SIG-M5 treated with dmso at 0.1 percent for 504 hours (cell line): ENCODE data around the gene ZFC3H1.

Source experiments
- DNase-seq: peaks from one replicate; lab custom pipeline; 2025; ENCODE audit not compliant: unreplicated experiment; lab: John Stamatoyannopoulos, UW

The ZFC3H1 gene

DNA sequence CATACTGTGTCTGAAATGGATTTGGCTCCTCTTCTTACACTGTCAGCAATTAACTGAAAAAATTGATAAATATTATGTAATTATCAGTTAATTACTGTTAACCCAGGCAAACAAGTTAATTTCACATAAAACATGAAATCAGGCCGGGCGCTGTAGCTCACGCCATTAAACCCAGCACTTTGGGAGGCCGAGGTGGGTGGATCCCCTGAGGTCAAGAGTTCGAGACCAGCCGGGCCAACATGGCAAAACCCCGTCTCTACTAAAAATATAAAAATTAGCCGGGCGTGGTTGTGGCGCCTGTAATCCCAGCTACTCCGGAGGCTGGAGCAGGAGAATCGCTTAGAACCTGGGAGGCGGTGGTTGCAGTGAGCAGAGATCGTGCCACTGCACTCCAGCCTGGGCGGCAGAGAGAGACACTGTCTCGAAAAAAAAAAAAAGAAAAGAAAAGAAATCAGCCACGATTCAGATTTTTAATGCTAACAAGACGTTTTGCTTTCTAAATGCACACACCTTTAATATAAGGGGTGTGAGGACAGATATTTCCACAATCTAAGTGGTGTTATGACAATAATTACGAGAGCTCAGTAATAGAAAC is 21.8 kb upstream of the ZFC3H1 start:
- DNase-seq = no peak

DNA sequence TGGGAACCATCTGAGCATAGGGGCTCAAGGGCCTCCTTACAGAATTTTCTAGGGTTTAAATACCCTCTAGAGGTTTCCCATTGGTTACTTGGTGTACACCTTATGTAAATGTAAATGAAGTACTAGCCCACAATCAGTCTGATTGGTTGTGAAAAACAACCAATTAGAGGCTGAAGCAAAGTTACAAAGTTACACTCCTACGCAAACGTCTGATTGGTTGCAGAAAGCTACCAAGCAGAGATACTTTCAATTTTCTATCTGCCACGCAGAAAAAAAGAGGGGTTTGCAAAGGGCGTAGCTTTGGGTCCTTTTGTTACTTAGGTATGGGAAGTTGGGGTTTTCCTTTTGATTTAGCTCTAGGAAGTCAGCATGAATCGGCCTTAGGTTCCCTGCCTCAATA is 20.4 kb upstream of the ZFC3H1 start:
- no peak for DNase-seq

GRCh38 chr12:71683633-71684032 is 20.0 kb upstream of the ZFC3H1 start:
- no peak for DNase-seq

DNA sequence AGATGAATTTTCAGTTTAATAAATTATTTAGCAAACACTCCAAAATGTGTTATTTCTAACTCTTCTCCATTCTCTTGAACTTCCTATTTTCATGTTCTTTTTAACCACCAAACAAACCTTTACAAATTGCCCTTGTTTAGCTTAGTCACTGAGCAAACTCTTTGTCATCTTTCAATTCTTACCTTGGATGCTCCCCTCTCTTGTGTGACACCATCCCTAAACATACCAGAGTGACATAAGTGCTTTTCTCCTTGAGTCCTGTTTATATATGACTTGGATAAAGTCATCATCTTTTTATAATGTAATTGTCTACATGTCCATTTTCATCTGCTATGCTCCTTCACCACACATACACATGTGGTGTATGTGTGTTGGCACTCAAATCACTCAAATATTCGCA is 18.8 kb upstream of the ZFC3H1 start:
- DNase-seq = no peak

- DNase-seq = no peak
Observed at GRCh38 chr12:71671816-71672215, 8.2 kb upstream of the ZFC3H1 start.

GRCh38 chr12:71671311-71671710 is 7.7 kb upstream of the ZFC3H1 start:
- no peak for DNase-seq

DNA sequence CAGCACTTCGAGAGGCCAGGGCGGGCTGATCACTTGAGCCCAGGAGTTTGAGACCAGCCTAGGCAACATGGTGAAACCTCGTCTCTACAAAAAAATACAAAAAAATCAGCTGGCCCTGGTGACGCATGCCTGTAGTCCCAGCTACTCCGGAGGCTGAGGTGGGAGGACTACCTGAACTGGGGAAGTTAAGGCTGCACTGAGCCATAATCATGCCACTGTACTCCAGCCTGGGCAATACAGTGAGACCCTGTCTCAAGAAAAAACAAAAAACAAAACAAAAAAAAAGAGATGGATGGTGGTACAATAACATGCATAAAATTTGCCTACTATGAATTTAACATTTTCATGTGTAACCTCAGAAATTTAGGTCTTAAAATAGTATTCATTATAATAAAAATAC is 2.6 kb upstream of the ZFC3H1 start:
- no peak for DNase-seq

DNA sequence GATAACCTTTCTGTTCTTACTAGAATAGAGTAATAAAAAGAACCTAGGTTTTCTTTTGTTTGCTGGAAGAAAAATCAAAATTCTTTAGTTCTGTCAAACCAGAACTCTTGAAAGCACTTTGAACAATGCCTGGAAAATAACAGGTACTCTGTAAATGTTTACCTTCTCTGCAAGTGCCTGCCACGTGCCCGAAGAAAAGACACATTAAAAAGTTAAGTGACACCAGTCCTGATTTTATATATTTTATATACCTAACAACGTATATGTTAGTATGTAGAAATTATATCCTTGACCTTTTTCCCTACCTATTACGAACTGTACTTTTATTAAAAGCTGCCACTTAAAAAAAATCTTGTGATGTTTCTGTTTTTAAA is 1.4 kb upstream of the ZFC3H1 start:
- no peak for DNase-seq

GRCh38 chr12:71664411-71665089 is 902 bp upstream of the ZFC3H1 start:
- no peak for DNase-seq

- peak; percentile 80 for DNase-seq
Observed at GRCh38 chr12:71662849-71663560, 643 bp downstream of the ZFC3H1 start.

- no peak for DNase-seq
Observed at GRCh38 chr12:71661977-71662530, 1.6 kb downstream of the ZFC3H1 start.

- DNase-seq = no peak
Observed at GRCh38 chr12:71656740-71657139, 6.9 kb downstream of the ZFC3H1 start.

DNA sequence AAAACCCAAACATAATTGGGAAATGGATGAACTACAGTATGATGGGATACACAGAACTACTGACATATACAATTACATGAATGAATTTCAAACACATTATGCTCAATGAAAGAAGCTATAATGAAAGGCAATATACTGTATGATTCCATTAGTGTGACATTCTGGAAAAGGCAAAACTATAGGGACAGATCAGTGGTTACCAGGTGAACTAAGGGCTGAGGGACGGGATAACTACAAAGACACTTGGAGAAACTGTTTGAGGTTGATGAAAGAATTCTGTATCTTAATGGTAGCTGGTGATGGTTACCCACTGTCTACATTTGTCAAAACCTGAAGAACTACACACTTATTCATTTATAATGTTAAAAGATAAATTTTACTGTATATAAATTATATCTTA is 7.7 kb downstream of the ZFC3H1 start:
- no peak for DNase-seq

- no peak for DNase-seq
Observed at GRCh38 chr12:71655495-71655894, 8.2 kb downstream of the ZFC3H1 start.

DNA sequence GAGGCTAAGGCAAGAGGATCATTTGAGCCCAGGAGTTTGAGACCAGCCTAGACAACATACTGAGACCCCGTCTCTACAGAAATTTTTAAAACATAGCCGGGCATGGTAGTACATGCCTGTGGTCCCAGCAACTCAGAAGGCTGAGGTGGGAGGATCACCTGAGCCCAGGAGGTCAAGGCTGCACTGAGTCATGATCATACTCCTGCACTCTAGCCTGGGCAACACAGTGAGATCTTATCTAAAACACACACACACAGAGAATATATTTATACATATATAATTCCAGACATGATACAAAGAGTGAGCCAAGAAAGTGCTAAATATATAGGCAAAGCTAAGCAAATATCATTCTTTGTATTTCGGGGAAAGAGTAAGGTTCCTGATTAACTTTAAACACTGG is 9.4 kb downstream of the ZFC3H1 start:
- peak; percentile 27 for DNase-seq

DNA sequence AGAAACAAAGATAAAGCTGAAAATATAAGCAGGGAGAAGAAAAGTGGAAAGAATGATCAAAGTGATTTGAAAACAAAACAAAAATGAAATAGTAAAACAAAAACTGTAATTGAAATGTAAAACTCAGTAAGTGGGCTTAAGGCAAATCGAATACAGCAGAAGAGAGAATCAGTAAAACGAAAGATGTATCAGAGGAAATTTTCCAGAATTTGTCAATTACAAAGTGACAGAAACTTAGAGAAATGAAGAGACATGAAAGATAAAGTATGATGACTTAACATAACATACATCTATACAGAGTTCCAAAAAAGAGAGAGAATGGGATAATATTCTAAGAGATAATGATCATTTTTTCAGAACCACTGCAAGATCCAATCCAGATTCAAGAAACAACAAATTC is 10.5 kb downstream of the ZFC3H1 start:
- DNase-seq = no peak

GRCh38 chr12:71652656-71653055 is 11.0 kb downstream of the ZFC3H1 start:
- DNase-seq = no peak

DNA sequence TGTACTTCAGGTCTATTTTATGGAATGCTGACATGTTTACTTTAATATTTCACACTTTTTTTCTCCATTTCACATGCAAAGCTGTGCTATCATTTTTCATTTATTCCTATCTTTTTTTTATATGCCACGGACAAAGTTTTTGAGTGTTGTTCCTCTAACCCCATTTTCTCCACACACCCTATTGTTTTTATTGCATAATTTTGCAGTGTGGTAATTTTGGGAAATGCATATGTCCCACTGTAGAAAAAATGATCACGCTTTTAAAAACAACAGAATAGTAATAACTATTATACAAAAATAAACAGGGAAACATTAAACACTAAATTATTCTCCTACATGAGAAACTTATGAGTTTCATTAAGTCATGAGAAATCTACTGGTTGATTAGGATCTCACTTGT is 14.2 kb downstream of the ZFC3H1 start:
- no peak for DNase-seq

DNA sequence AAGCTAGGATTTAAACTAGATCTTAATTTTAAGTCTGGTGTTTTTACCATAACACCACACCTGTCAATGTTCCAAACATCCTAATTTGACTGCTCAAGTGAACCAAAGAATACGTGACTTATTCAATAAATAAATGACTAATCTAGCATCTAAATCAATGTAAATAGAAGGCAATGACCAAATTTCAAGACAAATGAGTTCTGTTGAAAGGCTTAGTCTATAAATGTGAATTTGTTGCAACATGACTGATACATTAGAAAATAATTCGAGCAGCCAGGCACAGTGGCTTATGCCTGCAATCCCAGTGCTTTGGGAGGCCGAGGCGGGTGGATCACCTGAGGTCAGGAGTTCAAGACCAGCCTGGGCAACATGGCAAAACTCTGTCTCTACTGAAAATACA is 15.1 kb downstream of the ZFC3H1 start:
- DNase-seq = no peak

DNA sequence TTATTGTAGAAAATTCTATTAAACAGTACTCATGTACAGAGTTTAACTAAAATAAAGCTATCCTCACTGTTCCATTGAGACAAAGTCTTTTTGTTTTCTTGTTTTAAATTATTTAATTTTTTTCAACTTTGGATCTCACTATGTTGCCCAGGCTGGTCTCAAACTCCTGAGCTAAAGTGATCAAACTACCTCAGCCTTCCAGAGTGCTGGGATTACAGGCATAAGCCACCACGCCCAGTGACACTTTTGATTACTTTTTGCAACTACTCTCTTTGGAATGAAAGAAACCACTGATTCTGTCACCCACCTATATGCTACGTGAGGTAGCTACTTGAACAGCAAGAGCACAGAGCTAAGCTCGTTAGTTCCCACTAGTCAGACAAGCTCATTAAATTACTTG is 17.1 kb downstream of the ZFC3H1 start:
- DNase-seq = no peak

DNA sequence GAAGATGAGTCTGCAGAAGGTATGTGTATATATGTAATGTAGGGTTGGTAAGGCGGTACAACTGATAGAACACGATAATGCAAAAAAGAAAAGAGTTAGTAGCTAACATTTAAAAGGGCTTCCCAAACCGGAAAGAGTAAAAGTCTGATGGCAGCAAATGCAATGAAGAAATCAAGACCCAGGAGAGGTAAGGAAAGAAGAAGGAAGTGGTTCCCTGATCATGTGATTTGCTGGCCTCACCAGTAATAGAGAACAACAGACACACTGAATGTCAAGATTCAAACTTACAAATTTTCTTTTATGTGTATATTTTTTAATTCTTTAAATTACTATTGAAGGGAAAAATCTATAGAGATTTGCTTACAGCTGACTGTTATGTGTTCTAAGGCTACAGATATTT is 18.4 kb downstream of the ZFC3H1 start:
- DNase-seq = peak; percentile 68

- no peak for DNase-seq
Observed at GRCh38 chr12:71642264-71642663, 21.4 kb downstream of the ZFC3H1 start.
